Measurements from ENCODE around the gene EFL1.
"Not testable (repeated sequence)": the region's sequence is repeated elsewhere in the genome, so short reads cannot be mapped to it uniquely, and the experiment has no call there.

The EFL1 gene

DNA sequence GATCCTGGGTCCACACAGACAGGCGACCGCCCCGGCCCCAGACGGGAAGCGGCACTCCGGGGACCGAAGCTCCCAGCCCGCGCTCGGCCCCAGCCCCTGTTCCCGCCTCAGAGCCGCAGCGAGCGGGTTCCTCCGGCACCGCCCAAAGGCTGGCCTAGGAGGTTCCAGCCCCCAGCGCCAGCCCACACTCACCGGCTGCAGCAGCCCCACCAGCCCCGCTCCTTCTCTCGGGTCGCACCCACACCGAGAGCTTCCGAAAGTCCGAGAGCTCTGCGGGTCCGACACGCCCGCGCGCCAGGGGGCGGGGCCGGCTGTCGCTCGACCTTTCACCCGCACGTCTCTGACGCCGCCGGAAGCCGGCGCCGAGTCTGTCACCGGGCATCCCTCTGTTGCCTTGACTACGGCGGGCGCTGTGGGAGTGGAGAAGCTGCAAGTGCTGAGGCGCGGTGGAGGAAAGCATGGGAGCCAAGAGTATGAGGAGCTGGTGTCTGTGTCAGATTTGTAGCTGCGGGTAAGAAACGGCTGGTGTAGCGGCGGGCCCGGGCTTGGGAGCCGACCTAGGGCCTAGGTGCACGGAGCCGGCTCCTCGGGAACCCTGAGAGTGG lies at the start of gene EFL1, which contains the start of gene SAXO2:
Gene EFL1 (minus strand): TSS at position 313 of the 605 bp plus-strand sequence. CDS start 956 bp downstream, outside the sequence.
Gene SAXO2 (plus strand): TSS at position 397 of the 605 bp plus-strand sequence. CDS start 62 bp downstream, at position 459.
- DNase-seq (ENCODE audit: low read depth), result peak; percentile 32

DNA sequence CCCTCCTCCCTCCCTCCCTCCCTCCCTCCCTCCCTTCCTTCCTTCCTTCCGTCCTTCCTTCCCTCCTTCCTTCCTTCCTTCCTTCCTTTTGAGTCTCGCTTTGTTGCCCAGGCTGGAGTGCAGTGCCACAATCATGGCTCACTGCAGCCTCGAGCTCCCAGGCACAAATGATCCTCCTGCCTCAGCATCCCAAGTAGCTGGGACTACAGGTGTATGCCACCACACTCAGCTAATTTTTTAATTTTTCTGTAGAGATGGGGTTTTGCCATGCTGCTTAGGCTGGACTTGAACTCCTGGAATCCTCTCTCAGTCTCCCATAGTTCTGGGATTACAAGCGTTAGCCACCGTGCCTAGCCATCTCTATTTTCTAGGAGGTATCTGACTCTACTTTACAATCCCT lies 48.8 kb upstream of the EFL1 start:
- not testable (repeated sequence) for DNase-seq (ENCODE audit: low read depth)

DNA sequence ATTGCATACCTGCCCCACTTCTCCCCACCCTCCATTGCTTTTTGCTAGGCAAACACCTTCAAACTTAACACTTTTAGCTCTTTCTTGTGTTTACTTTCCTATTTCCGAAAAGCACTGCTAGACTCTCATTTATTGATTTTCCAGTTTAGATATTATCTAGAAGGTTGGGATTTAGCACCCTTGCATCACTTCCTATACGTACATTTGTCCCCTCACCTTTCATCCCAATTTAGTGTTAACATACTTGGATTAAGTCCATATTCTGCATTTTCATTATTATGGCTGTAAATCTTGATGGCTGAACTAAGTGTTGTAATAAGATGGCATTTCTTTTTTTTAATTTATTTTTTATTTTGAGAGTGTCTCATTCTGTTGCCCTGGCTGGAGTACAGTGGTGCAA lies 47.3 kb upstream of the EFL1 start:
- DNase-seq (ENCODE audit: low read depth), result no peak

DNA sequence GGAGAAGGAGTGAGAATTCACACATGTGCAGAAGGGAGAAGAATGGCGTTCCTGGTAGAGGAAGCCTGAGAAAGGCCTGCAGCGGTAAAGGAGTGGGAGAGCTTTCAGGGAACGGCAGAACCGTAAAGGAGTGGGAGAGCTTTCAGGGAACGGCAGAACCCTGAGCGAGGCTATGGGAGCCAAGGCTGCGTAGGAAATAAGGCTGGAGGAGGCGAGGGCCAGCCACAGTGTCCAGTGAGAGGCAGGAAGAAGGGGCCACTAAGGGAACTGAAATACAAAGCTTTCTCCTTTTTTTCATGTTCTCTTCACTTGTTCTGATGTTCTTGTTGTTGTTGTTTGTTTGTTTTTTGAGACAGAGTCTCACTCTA lies 45.2 kb upstream of the EFL1 start:
- no peak for DNase-seq (ENCODE audit: low read depth)

DNA sequence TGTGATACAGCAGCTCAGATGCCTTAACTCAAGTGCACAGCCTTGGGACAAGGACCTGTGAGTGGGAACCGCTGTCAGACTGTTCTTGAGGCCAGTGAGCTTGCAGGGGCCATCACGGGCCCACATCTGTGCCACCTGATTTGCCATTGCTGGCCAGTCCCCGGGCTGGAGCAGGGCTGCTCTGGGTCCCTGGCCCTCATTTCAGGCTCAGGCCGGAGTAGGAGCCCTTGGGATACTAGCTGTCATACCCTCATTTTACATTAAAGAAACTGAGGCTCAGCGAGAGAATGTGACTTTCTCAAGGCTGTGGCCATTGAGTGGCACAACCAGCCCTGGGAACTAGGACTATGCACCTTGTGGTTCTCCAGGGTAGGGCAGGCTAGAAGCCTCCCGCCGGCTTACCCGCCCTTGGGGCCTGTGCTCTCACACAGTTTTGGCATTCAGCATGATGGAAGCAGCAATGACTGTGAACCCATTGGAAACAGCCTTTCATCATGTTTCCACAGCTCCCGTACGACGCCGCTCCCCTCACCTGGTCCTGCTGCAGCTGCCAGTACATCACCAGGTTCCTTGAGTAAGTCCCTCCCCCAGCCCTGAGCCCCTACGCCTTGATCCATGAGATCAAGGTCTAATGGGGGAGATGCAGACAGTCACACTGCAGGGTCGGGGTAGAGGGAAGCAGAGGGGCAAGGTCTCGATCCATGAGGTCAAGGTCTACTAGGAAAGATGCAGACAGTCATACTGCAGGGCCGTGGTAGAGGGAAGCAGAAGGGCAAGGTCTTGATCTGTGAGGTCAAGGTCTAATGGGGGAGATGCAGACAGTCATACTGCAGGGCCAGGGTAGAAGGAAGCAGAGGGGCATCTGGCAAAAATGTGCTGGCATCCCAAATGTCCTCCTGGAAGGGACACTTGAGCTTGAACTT lies 44.5 kb upstream of the EFL1 start:
- no peak for DNase-seq (ENCODE audit: low read depth)

DNA sequence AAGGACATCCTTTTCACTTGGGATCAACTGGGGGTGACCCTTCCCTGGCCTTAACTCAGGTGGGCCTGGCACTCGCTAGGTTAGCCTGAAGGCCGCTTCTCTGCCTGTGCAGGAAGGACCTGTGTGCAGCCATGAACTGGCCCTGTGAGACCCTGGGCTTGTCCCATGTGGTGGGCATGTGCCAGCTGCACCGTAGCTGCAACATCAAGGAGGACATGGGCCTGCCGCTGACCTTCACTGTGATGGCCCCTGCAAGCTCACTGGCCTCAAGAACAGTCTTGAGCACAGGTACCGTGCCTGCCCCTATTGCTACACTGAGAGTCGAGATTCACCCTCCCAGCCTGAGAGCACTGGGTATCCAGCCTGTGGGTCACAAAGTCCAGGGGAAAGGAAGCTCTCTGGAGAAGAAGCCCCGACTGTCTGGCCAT lies 43.1 kb upstream of the EFL1 start:
- no peak for DNase-seq (ENCODE audit: low read depth)

DNA sequence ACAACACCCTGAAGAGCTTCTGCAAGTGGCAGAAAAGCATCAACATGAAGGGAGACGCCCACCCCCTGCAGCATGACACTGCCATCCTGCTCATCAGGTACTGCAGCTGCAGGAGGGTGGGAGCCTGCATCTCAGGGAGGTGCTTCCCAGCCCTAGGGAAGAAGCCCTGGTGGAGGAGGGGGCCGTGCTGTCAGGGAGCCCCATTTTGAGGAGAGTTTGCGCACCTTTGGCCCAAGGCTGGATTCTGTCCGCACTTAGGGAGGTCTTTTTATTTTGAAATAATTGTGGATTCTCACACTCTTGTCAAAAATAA lies 42.2 kb upstream of the EFL1 start:
- no peak for DNase-seq (ENCODE audit: low read depth)

DNA sequence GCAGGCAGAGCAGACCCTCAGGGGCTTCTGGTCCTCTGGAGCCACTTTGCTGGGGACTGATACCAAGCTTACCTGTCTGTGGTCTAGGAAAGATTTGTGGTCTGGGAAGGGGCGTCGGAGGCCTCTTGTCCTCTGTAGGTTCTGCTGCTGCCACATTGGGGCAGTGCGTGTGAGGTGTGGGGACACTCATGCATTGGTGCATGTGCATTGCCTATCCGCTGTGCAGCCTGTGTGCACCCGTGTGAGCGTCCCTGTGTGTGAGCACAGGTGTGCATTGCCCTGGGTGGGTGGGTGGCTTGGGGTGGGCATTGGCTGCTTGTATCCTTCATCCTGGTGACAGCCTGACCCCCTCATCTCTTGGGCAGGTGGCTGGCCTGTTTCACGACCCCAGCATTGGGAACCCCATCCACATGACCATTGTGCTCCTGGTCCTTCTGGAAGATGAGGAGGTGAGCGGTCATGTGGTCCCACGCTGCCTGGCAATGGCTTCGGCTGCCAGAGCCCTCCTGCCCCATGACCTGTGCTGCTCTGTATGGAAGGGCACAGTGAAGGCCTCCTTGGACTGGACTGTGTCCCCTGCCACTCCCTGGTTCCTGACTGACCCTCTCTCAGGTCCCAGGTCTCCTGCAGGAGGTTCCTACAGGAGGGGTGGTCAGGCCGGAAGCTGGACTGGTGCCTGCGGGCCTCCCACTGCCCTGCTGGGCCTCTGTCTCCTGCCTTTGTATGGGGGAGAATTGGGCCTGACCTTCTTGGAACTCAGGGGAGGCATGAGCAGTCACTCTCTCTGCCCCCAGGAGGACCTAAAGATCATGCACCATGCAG lies 41.6 kb upstream of the EFL1 start:
- no peak for DNase-seq (ENCODE audit: low read depth)

DNA sequence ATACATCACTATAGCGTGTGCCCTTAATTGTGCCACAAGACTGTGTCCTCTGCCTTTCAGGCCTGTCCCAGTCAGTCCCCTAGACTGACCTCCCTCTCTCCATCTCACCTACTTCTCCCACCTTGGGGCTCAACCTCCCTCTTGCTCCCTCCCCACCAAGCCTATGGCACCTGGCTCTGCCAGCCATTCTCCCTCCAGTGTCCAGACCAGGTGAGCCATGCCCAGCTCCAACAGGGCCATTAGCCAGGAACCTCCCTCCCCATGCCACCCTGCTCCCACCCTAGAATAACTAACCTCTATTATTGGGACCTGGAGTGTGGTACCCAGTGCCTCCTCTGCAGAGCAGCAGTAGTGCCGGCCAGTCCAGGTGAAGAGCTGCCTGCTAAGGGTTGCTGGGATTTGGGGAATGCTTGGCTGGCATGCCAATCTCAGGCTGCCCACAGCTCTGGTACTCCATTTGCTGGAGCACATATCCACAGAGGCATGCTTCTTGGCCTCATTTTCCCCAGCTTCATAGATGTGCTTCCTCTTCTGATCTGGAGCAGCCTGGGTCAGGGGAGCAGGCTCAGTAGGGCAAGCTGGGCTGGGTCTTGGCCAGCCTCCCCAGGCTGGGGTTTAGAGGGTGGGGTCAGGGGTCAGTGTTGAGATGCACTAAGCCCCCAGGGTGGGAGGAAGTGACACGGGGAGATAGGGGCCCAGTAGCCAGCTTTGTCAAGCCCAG lies 38.9 kb upstream of the EFL1 start:
- DNase-seq (ENCODE audit: low read depth), result no peak

DNA sequence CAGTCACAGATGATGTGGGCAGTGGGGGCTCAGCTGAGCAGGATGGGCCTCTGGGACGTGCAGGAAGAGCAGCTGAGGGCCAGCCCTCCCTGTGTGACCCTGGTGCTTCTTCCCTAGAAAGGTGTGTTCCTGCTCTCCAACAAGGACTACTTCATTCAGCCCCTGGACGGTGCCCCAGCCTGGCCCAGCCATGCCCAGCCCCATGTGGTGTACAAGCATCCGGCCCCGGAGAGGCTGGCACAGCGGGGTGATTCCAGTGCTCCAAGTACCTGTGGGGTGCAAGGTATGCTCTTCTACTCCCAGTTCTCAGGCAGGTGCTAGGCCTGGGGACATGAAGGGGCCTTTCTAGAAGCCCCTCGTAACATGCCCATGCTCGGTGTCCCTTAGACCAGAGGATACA lies 38.3 kb upstream of the EFL1 start:
- DNase-seq (ENCODE audit: low read depth), result no peak

DNA sequence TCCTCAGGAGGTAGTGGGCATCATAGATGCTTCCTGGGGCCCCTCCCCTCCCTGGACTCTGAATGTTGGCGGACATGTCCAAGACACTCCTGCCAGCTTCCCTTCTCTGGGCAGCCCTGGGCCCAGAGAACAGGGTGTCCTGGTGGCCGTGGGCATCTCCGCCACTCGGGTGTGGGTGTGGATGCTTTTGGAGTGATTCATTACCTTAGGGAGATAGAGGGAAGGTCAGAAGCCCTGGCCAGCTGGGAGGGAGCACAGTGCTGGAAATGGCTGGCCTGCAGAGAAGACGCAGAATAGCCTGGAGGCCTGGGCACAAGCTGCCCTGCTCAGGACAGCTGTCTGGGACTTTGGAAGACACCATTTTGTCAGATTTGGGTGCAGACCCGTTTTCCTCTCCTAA lies 37.8 kb upstream of the EFL1 start:
- DNase-seq (ENCODE audit: low read depth), result not testable (repeated sequence)

DNA sequence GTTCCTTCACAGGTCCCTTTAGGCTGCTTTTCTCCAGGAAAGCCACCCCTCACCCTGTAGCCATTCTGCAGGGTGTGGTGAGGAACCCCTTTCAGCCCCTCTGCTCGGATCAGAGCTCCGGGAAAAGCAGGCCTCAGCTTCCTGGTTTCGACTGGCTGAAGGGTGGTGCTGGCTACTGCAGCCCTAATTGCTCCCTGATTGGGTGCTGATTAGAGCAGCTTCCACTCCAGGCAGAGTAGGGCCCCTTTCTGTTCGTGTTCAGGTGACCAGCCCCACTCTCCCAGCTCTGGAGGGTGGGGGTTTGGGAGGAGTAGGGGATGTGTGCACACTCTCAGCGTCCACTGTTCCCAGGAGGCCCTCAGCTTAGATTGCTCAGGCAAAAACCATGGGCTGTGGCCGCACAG lies 37.0 kb upstream of the EFL1 start:
- DNase-seq (ENCODE audit: low read depth), result not testable (repeated sequence)

DNA sequence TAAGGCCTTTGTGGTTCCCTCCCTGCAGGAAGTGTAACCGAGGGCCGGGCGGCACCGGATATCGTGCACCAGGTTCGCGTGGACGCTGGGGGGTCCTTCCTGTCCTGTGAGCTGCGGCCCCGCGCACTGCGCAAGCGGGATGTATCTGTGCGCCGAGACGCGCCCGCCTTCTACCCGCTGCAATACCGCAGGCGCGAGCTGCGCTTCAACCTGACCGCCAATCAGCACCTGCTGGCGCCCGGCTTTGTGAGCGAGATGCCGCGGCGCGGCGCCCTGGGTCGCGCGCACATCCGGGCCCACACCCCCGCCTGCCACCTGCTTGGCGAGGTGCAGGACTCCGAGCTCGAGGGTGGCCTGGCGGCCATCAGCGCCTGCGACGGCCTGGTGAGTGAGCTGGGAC lies 36.0 kb upstream of the EFL1 start:
- no peak for DNase-seq (ENCODE audit: low read depth)

DNA sequence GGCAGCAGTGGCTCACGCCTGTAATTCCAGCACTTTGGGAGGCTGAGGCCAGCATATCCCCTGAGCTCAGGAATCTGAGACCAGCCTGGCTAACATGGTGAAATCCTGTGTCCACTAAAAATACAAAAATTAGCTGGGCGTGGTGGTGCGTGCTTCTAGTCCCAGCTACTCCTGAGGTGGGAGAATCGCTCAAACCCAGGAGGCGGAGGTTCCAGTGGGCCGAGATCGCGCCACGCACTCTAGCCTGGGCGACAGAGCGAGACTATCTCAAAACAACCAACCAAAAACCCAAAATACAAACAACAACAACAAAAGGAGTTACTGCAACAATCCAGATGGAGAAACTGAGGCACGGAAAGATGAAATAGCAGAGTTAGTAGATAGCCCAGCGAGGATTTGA lies 35.5 kb upstream of the EFL1 start:
- DNase-seq (ENCODE audit: low read depth), result no peak

DNA sequence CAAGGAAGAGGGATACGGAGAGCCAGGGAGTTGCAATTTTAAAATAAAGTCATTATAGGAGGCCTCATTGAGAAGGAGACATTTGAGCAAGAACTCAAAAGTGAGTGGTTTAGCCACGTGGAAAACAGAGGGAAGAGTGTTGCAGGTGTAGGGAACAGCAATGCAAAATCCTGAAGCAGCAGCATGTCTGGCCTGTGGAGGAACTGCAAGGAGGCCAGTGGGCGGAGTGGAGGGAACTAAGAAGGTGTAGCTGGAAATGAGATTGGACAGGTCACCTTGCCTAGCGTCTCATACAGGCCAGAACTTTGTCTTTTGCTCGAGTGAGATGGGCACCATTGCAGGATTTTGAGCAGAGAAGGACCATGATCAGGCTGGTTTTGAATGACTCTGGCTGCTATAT lies 35.0 kb upstream of the EFL1 start:
- no peak for DNase-seq (ENCODE audit: low read depth)

DNA sequence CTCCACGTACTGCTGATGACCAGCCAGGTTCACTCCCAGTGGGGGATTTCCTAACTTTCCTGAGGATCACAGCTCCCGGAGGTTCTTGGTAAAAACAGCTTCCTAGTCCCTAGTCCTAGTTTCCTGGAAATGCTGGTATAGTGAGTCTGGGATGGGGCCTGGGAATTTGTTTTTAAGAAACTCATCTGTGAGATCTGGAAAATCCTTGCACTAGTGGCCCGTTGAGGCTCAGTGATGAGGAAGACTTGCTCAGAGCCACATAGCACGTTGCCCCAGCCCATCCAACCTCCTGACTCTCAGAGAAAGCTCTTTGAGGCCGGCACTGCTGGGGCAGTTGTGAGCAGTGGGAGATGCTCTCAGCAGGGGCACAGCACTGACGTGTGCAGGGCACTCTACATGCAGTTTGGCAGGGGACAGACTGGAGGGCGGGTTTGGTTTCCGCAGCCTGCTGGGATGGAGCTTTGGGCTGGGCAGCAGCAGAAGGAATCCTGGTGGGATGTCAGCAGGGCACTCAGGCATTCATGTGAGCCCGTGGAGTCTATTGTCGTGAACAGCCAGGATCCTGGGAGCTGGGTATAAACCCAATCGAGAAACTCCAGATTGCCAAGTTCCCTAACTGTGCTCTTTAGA lies 31.6 kb upstream of the EFL1 start:
- DNase-seq (ENCODE audit: low read depth), result no peak

DNA sequence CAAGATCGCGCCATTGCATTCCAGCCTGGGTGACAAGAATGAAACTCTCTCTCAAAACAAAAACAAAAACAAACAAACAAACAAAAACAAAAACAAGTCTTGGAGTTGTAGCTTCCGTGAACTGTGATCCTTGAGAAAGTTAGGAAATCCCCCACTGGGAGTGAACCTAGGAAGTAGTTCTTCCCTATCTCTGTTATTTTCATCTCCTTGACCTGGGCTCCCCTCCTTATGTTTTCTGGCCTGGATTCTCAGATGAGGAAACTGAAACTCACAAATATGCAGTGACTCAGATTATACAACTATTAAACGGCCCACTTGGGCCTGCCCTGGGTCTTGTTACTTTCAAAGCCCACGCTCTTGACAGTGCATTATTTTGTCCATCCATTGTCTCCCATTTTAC lies 29.7 kb upstream of the EFL1 start:
- no peak for DNase-seq (ENCODE audit: low read depth)

DNA sequence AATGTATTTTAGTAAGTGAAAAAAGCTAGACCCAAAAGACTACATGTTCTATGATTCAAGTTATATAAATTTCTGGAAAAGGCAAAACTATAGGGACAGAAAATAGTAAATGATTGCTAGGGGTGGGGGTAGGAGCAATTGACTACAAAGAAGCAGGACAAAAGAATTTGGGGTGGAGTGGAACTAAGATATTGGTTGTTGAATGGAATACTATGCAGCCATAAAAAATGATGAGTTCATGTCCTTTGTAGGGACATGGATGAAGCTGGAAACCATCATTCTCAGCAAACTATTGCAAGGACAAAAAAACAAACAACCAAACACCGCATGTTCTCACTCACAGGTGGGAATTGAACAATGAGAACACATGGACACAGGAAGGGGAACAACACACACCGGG lies 25.7 kb upstream of the EFL1 start:
- not testable (repeated sequence) for DNase-seq (ENCODE audit: low read depth)

DNA sequence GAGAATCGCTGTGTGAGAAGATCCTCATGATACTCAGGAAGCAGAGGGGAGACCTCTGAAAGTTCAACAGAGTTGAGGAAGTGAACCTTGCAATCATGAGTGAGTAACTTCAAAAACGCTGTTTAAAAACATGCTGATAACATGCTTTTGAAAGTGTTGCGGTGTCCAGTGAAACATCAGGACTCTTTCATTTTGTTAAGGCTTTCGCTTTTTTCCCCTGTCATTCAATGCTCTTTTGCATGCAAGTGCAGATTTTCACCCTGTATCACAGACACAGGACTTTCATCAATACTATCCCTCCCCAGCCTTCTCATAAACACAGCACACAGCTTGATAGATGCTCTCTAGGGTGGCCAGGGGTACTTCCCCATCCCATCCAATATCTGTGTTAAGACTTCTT lies 23.9 kb upstream of the EFL1 start:
- not testable (repeated sequence) for DNase-seq (ENCODE audit: low read depth)

DNA sequence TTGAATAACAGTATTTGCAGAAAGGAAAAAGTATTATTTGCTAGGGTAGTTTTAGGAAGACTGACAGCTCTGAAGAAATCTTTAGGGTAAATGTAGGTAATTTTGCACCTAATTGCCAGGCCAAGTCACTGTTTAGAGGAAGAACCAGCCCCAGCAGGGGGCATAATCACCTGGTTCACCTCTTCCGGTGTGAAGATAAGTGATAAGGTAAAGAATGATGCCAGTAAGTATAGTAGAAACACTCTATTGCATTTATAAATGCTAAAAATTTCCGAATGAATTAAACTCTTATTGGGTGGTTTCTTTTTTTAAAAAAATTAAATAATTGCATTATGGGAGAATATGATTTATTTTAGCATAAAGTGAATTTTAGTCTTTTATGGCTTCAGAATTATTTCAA lies 21.8 kb upstream of the EFL1 start:
- not testable (repeated sequence) for DNase-seq (ENCODE audit: low read depth)

DNA sequence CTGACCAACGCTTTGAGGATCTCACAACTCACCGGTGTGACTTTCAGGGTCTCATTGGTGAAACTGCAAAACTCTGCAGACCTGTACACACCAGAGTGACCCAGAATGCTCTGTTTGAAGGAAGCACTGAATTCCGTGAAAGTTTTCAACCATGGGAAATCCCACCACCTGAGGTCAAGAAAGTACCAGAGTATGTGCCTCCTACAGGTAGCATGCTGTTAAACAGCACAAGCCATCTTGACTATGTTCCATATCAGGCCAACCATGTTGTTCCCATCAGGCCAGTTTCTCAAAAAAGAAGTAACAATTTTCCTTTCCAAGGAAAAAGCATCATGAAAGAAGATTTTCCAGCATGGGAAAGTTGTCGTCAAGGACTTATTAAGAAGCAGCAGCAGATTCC lies 19.9 kb upstream of the EFL1 start:
- DNase-seq (ENCODE audit: low read depth), result not testable (repeated sequence)

DNA sequence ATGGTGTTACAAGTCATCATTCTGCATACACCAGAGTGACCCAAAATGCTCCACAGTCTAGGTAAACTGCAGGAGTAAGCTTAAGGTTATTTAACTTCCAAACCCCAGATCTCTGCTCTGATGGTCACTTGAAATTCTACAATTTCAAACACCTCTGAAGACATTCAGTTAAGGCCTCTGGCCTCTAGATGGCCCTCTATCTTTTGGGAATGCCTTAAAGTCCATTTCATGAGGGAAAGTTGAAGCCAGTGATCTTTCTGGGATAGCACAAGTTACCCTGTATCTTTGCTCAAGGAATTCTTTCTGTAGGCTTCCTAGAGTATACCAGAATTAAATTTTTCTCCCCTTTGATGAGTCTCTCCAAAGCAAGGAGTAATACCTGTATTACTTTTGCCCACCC lies 18.7 kb upstream of the EFL1 start:
- DNase-seq (ENCODE audit: low read depth), result not testable (repeated sequence)
